Measurements from ENCODE around the gene ARID5B.
A peak's percentile ranks its signal among the peaks of the same experiment; 100 is the strongest.

Gene ARID5B

GRCh38 chr10:61986382-61986781 is 84.9 kb downstream of the ARID5B start:
- no peaks in the 10 kb centered on the region for H3K27me3 ChIP-seq (ENCODE audit: control insufficient read depth, insufficient read depth, low read length)
- H3K36me3 ChIP-seq (ENCODE audit: control insufficient read depth, insufficient read depth, low read length) = no peaks in the 10 kb centered on the region
- no peaks in the 10 kb centered on the region for H3K9me3 ChIP-seq (ENCODE audit: control insufficient read depth, insufficient read depth, low read length)
- peak overlapping the region; percentile 75 for H3K27ac ChIP-seq (ENCODE audit: low read depth, low read length)
- peak overlapping the region; percentile 25; the same call in 1 of the 2 replicates for H3K4me3 ChIP-seq (ENCODE audit: low read depth, low read length)
- peaks cover 37% of the 10 kb centered on the region for H3K4me1 ChIP-seq (ENCODE audit: control insufficient read depth, insufficient read depth, low read length)
- no peak overlapping the region; the same call in 1 of the 2 replicates for H3K9ac ChIP-seq (ENCODE audit: low read depth, low read length)

GRCh38 chr10:61986788-61987492 is 85.4 kb downstream of the ARID5B start:
- Histone ChIP-seq H3K27ac (ENCODE audit: low read depth, low read length) (peak overlapping the region; percentile 74), H3K4me3 (ENCODE audit: low read depth, low read length) (peak overlapping the region; percentile 15; the same call in 1 of the 2 replicates), H3K4me1 (ENCODE audit: control insufficient read depth, insufficient read depth, low read length) (peaks cover 37% of the 10 kb centered on the region), H3K9me3 (ENCODE audit: control insufficient read depth, insufficient read depth, low read length) (no peaks in the 10 kb centered on the region), H3K36me3 (ENCODE audit: control insufficient read depth, insufficient read depth, low read length) (no peaks in the 10 kb centered on the region), H3K9ac (ENCODE audit: low read depth, low read length) (peak overlapping the region; percentile 24; the same call in 1 of the 2 replicates), H3K27me3 (ENCODE audit: control insufficient read depth, insufficient read depth, low read length) (no peaks in the 10 kb centered on the region)

- Histone ChIP-seq H3K4me1 (ENCODE audit: control insufficient read depth, insufficient read depth, low read length) (peaks cover 43% of the 10 kb centered on the region), H3K9ac (ENCODE audit: low read depth, low read length) (no peak overlapping the region), H3K27me3 (ENCODE audit: control insufficient read depth, insufficient read depth, low read length) (no peaks in the 10 kb centered on the region), H3K27ac (ENCODE audit: low read depth, low read length) (no peak overlapping the region), H3K9me3 (ENCODE audit: control insufficient read depth, insufficient read depth, low read length) (no peaks in the 10 kb centered on the region), H3K4me3 (ENCODE audit: low read depth, low read length) (no peak overlapping the region), H3K36me3 (ENCODE audit: control insufficient read depth, insufficient read depth, low read length) (no peaks in the 10 kb centered on the region)
Measured at GRCh38 chr10:61987537-61987936, 86.0 kb downstream of the ARID5B start.

GRCh38 chr10:61987951-61988379 is 86.5 kb downstream of the ARID5B start:
- Histone ChIP-seq H3K9me3 (ENCODE audit: control insufficient read depth, insufficient read depth, low read length) (no peaks in the 10 kb centered on the region), H3K27ac (ENCODE audit: low read depth, low read length) (no peak overlapping the region), H3K4me3 (ENCODE audit: low read depth, low read length) (no peak overlapping the region), H3K4me1 (ENCODE audit: control insufficient read depth, insufficient read depth, low read length) (peaks cover 48% of the 10 kb centered on the region), H3K27me3 (ENCODE audit: control insufficient read depth, insufficient read depth, low read length) (no peaks in the 10 kb centered on the region), H3K36me3 (ENCODE audit: control insufficient read depth, insufficient read depth, low read length) (no peaks in the 10 kb centered on the region), H3K9ac (ENCODE audit: low read depth, low read length) (no peak overlapping the region)

GRCh38 chr10:61989995-61990760 is 88.7 kb downstream of the ARID5B start:
- H3K27me3 ChIP-seq (ENCODE audit: control insufficient read depth, insufficient read depth, low read length) = no peaks in the 10 kb centered on the region
- H3K36me3 ChIP-seq (ENCODE audit: control insufficient read depth, insufficient read depth, low read length) = no peaks in the 10 kb centered on the region
- H3K27ac ChIP-seq (ENCODE audit: low read depth, low read length) = no peak overlapping the region
- no peaks in the 10 kb centered on the region for H3K9me3 ChIP-seq (ENCODE audit: control insufficient read depth, insufficient read depth, low read length)
- no peak overlapping the region for H3K9ac ChIP-seq (ENCODE audit: low read depth, low read length)
- H3K4me3 ChIP-seq (ENCODE audit: low read depth, low read length) = no peak overlapping the region
- peaks cover 67% of the 10 kb centered on the region for H3K4me1 ChIP-seq (ENCODE audit: control insufficient read depth, insufficient read depth, low read length)

GRCh38 chr10:61990761-61991135 is 89.2 kb downstream of the ARID5B start:
- Histone ChIP-seq H3K4me3 (ENCODE audit: low read depth, low read length) (no peak overlapping the region), H3K9me3 (ENCODE audit: control insufficient read depth, insufficient read depth, low read length) (no peaks in the 10 kb centered on the region), H3K27me3 (ENCODE audit: control insufficient read depth, insufficient read depth, low read length) (no peaks in the 10 kb centered on the region), H3K36me3 (ENCODE audit: control insufficient read depth, insufficient read depth, low read length) (no peaks in the 10 kb centered on the region), H3K9ac (ENCODE audit: low read depth, low read length) (no peak overlapping the region), H3K27ac (ENCODE audit: low read depth, low read length) (no peak overlapping the region), H3K4me1 (ENCODE audit: control insufficient read depth, insufficient read depth, low read length) (peaks cover 63% of the 10 kb centered on the region)

- no peak overlapping the region for H3K27ac ChIP-seq (ENCODE audit: low read depth, low read length)
- no peaks in the 10 kb centered on the region for H3K9me3 ChIP-seq (ENCODE audit: control insufficient read depth, insufficient read depth, low read length)
- peaks cover 59% of the 10 kb centered on the region for H3K4me1 ChIP-seq (ENCODE audit: control insufficient read depth, insufficient read depth, low read length)
- H3K27me3 ChIP-seq (ENCODE audit: control insufficient read depth, insufficient read depth, low read length) = no peaks in the 10 kb centered on the region
- H3K4me3 ChIP-seq (ENCODE audit: low read depth, low read length) = no peak overlapping the region
- no peak overlapping the region for H3K9ac ChIP-seq (ENCODE audit: low read depth, low read length)
- no peaks in the 10 kb centered on the region for H3K36me3 ChIP-seq (ENCODE audit: control insufficient read depth, insufficient read depth, low read length)
Measured at GRCh38 chr10:61991166-61991565, 89.7 kb downstream of the ARID5B start.

GRCh38 chr10:61992059-61992460 is 90.6 kb downstream of the ARID5B start:
- no peaks in the 10 kb centered on the region for H3K36me3 ChIP-seq (ENCODE audit: control insufficient read depth, insufficient read depth, low read length)
- H3K27me3 ChIP-seq (ENCODE audit: control insufficient read depth, insufficient read depth, low read length) = no peaks in the 10 kb centered on the region
- no peak overlapping the region for H3K4me3 ChIP-seq (ENCODE audit: low read depth, low read length)
- H3K27ac ChIP-seq (ENCODE audit: low read depth, low read length) = no peak overlapping the region
- no peaks in the 10 kb centered on the region for H3K9me3 ChIP-seq (ENCODE audit: control insufficient read depth, insufficient read depth, low read length)
- peaks cover 51% of the 10 kb centered on the region for H3K4me1 ChIP-seq (ENCODE audit: control insufficient read depth, insufficient read depth, low read length)
- no peak overlapping the region for H3K9ac ChIP-seq (ENCODE audit: low read depth, low read length)

- Histone ChIP-seq H3K36me3 (ENCODE audit: control insufficient read depth, insufficient read depth, low read length) (no peaks in the 10 kb centered on the region), H3K27me3 (ENCODE audit: control insufficient read depth, insufficient read depth, low read length) (no peaks in the 10 kb centered on the region), H3K4me3 (ENCODE audit: low read depth, low read length) (no peak overlapping the region), H3K4me1 (ENCODE audit: control insufficient read depth, insufficient read depth, low read length) (peaks cover 42% of the 10 kb centered on the region), H3K9ac (ENCODE audit: low read depth, low read length) (no peak overlapping the region), H3K27ac (ENCODE audit: low read depth, low read length) (no peak overlapping the region), H3K9me3 (ENCODE audit: control insufficient read depth, insufficient read depth, low read length) (no peaks in the 10 kb centered on the region)
Measured at GRCh38 chr10:61992671-61993668, 91.5 kb downstream of the ARID5B start.

- Histone ChIP-seq H3K27me3 (ENCODE audit: control insufficient read depth, insufficient read depth, low read length) (no peaks in the 10 kb centered on the region), H3K27ac (ENCODE audit: low read depth, low read length) (no peak overlapping the region), H3K9ac (ENCODE audit: low read depth, low read length) (no peak overlapping the region), H3K36me3 (ENCODE audit: control insufficient read depth, insufficient read depth, low read length) (no peaks in the 10 kb centered on the region), H3K9me3 (ENCODE audit: control insufficient read depth, insufficient read depth, low read length) (no peaks in the 10 kb centered on the region), H3K4me3 (ENCODE audit: low read depth, low read length) (no peak overlapping the region), H3K4me1 (ENCODE audit: control insufficient read depth, insufficient read depth, low read length) (peaks cover 35% of the 10 kb centered on the region)
Measured at GRCh38 chr10:61993711-61994401, 92.4 kb downstream of the ARID5B start.
